Type B pancreatic cell (in vitro differentiated cells): ENCODE data around the gene B3GALT4. TPM values are rescaled to one million over a fixed set of nuclear protein-coding genes. Genes with fewer than 3 reads are reported as not detected.
"Not testable (repeated sequence)": the region's sequence is repeated elsewhere in the genome, so short reads cannot be mapped to it uniquely, and the experiment has no call there.

Source experiments
- DNase-seq: peaks from one replicate; pipeline ENCODE4 v3.0.0; 2021; ENCODE audit warnings: mixed read lengths; ENCODE audit not compliant: unreplicated experiment; ENCODE audit errors: extremely low spot score
- H3K27ac Mint-ChIP-seq: 2 replicates; pipeline ENCODE4 v1.8.0; 2021; ENCODE audit warnings: mild to moderate bottlenecking, mixed read lengths
- H3K27me3 Mint-ChIP-seq: 2 replicates; pipeline ENCODE4 v1.8.0; 2021; ENCODE audit warnings: mixed read lengths
- H3K36me3 Mint-ChIP-seq: 2 replicates; pipeline ENCODE4 v1.8.0; 2021; ENCODE audit warnings: mixed read lengths
- H3K4me1 Mint-ChIP-seq: one replicate; pipeline ENCODE4 v1.8.0; 2021; ENCODE audit warnings: mixed read lengths; ENCODE audit not compliant: unreplicated experiment
- H3K4me3 Mint-ChIP-seq: 2 replicates; pipeline ENCODE4 v1.8.0; 2021; ENCODE audit warnings: mild to moderate bottlenecking, mixed read lengths
- H3K9me3 Mint-ChIP-seq: 2 replicates; pipeline ENCODE4 v1.8.0; 2021; ENCODE audit warnings: mixed read lengths
- total RNA-seq: library from RNA; stranded (reverse); gene quantifications from 2 replicates; pipeline ENCODE4 v1.2.1, GENCODE V29; 2021; ENCODE audit warnings: low replicate concordance
- TF ChIP-seq, protein P1 (sequence below): fragments of 200-600 bp; sonication (generic); conservative IDR thresholded peaks from 2 replicates; pipeline ENCODE4 v1.5.0; 2021; ENCODE audit warnings: antibody characterized with exemption, mild to moderate bottlenecking

B3GALT4 gene
- total RNA-seq, 1 donor from 2014 or later, result 10.1 TPM

DNA sequence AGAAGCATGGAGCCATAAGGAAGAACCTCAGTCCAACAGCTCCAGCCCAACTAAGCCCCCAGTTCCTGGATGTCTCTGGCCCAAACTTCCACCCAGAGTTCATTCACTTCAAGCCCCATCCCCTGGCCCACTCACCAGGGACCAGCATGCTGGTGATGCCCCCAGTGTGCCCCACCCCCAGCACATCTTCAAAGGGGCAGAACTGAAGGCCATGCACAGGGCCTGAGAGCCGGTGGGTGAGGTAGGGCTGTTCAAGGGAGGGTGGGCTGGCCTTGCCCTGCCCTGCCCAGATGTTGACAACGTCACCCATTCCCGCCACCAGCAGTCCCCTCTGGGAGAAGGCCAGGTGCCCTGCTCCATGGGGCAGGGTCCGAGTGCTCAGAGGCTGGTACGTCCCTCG lies 3.6 kb downstream of the B3GALT4 start:
- H3K4me1 Mint-ChIP-seq, result peaks cover 7% of the 10 kb centered on the region
- H3K27ac Mint-ChIP-seq, result peak overlapping the region; percentile 63
- H3K9me3 Mint-ChIP-seq, result no peaks in the 10 kb centered on the region
- TF ChIP-seq, protein P1, sequence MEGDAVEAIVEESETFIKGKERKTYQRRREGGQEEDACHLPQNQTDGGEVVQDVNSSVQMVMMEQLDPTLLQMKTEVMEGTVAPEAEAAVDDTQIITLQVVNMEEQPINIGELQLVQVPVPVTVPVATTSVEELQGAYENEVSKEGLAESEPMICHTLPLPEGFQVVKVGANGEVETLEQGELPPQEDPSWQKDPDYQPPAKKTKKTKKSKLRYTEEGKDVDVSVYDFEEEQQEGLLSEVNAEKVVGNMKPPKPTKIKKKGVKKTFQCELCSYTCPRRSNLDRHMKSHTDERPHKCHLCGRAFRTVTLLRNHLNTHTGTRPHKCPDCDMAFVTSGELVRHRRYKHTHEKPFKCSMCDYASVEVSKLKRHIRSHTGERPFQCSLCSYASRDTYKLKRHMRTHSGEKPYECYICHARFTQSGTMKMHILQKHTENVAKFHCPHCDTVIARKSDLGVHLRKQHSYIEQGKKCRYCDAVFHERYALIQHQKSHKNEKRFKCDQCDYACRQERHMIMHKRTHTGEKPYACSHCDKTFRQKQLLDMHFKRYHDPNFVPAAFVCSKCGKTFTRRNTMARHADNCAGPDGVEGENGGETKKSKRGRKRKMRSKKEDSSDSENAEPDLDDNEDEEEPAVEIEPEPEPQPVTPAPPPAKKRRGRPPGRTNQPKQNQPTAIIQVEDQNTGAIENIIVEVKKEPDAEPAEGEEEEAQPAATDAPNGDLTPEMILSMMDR, result no peak
- H3K27me3 Mint-ChIP-seq, result no peaks in the 10 kb centered on the region
- DNase-seq, result no peak
- peaks cover 7% of the 10 kb centered on the region for H3K36me3 Mint-ChIP-seq
- H3K4me3 Mint-ChIP-seq, result no peak overlapping the region

- Mint-ChIP-seq H3K36me3 (peaks cover 13% of the 10 kb centered on the region), H3K4me1 (peaks cover 18% of the 10 kb centered on the region)
- DNase-seq, H3K27ac Mint-ChIP-seq, H3K9me3 Mint-ChIP-seq, H3K27me3 Mint-ChIP-seq, H3K4me3 Mint-ChIP-seq: not testable (repeated sequence)
These were observed 8.3 kb downstream of the B3GALT4 start for GRCh38 chr6:33285214-33285613.

DNA sequence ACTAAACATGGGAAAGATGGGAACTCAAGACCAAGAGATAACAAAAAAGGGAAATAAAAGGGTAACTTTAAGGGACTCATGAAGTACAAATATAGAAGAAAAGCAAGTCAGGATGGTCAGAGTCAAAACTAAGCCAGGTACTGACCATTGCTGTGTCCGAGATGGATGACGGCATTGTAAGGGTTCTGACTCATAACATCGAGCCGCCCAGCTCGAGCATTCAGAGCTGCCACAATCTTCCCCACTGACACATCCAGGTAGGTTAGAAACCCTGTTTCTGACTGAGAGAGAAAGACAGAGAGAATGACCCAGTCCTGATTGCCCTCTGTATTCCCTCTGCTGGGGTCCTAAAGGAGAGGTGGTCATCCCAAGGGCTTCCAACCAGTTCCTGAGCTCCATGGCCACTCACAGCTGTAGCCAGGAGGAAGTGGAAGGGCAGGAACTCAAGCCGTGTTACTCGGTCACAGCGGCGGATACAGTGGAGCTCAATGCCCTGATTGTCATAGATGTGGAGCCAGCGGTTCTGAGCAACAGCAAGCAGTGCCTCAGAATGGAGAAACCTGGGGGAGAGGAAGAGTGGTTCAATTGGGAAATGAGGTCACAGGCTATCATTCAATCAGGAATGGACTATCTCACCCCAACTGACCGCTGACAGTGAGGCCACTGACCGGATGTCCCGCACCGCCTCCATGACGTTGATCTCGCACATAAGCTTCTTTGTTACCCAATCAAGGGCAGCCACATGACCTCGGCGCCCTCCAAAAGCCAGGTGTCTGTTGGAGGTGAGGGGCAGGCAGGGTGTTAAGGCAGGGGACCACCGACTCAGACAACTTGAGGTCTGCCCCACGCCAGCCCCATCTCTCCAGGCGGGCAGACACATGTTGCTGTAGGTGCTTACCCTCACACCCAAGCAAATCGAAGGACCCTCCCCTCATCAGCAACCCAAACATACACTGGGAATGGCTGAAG lies 10.3 kb downstream of the B3GALT4 start:
- H3K4me3 Mint-ChIP-seq, result peak overlapping the region; percentile 99
- no peak for DNase-seq
- TF ChIP-seq, protein P1, result no peak
- no peak overlapping the region for H3K27ac Mint-ChIP-seq
- no peaks in the 10 kb centered on the region for H3K27me3 Mint-ChIP-seq
- peaks cover 13% of the 10 kb centered on the region for H3K36me3 Mint-ChIP-seq
- no peaks in the 10 kb centered on the region for H3K9me3 Mint-ChIP-seq
- peaks cover 22% of the 10 kb centered on the region for H3K4me1 Mint-ChIP-seq

GRCh38 chr6:33288141-33288920 lies 11.4 kb downstream of the B3GALT4 start:
- TF ChIP-seq, protein P1, result no peak
- no peaks in the 10 kb centered on the region for H3K27me3 Mint-ChIP-seq
- peaks cover 22% of the 10 kb centered on the region for H3K4me1 Mint-ChIP-seq
- peak overlapping the region; percentile 92 for H3K27ac Mint-ChIP-seq
- H3K36me3 Mint-ChIP-seq, result peaks cover 13% of the 10 kb centered on the region
- H3K4me3 Mint-ChIP-seq, result peak overlapping the region; percentile 99
- no peak for DNase-seq
- no peaks in the 10 kb centered on the region for H3K9me3 Mint-ChIP-seq

- Mint-ChIP-seq H3K4me1 (peaks cover 25% of the 10 kb centered on the region), H3K9me3 (no peaks in the 10 kb centered on the region), H3K36me3 (peaks cover 13% of the 10 kb centered on the region), H3K27ac (peak within 1 kb of the TSS; percentile 92), H3K27me3 (no peaks in the 10 kb centered on the region), H3K4me3 (peak within 1 kb of the TSS; percentile 99)
- no peak for DNase-seq
- TF ChIP-seq, protein P1, result no peak
These were observed 12.2 kb downstream of the B3GALT4 start, which contains the start of the genes PFDN6 and WDR46 for GRCh38 chr6:33288921-33289783. Gene PFDN6 (plus strand): TSS chr6:33289601. CDS start chr6:33289857, 256 bp downstream. Gene WDR46 (minus strand): TSS chr6:33289239. CDS start chr6:33289170, 69 bp downstream.
